Activated CD4-positive, alpha-beta T cell treated with anti-CD3 and anti-CD28 coated beads, Interleukin-2, amount 10 ng/mL, durations not matched to agents 24 days and 14 days (primary cell): ENCODE data around the gene MTA1. TPM values are rescaled to one million over a fixed set of nuclear protein-coding genes. Genes with fewer than 3 reads are reported as not detected.

ENCODE experiments used
- total RNA-seq: library from RNA; stranded (reverse); gene quantifications from 2 replicates; pipeline ENCODE4 v1.2.3, GENCODE V29; 2022

The MTA1 gene
- total RNA-seq, 1 donor from 2014 or later: 187 TPM

Other genes starting within 250 kb of the MTA1 start
- 8.3 and 9.1 TPM in 2 replicates for gene NUDT14, start 238.5 kb upstream of the MTA1 start, total RNA-seq
- 39.8 and 40.1 TPM in 2 replicates for gene BTBD6, start 171.3 kb upstream of the MTA1 start, total RNA-seq
- gene BRF1, start 118.8 kb upstream of the MTA1 start, total RNA-seq: 42.4 and 46.6 TPM in 2 replicates
- gene PACS2, start 105.1 kb upstream of the MTA1 start, total RNA-seq: 31.5 and 33.9 TPM in 2 replicates
- 5.7 and 6.4 TPM in 2 replicates for gene TEX22, start 21.3 kb upstream of the MTA1 start, total RNA-seq
- gene CRIP2, start 55.0 kb downstream of the MTA1 start, total RNA-seq: 0.37 and 0.43 TPM in 2 replicates
- 99.3 and 110 TPM in 2 replicates for gene CRIP1, start 67.1 kb downstream of the MTA1 start, total RNA-seq
- 41.4 and 43.3 TPM in 2 replicates for gene TEDC1, start 71.4 kb downstream of the MTA1 start, total RNA-seq
- gene TMEM121, start 106.8 kb downstream of the MTA1 start, total RNA-seq: 9.1 and 10.3 TPM in 2 replicates